AG04450 (cell line): ENCODE measurements around the gene ABLIM1. TPM values are rescaled to one million over a fixed set of nuclear protein-coding genes. Genes with fewer than 3 reads are reported as not detected.

Experiments
- CTCF ChIA-PET: fragments of 300-600, 350-600 bp; formaldehyde crosslinking; extraction: SDS; loops from one replicate; lab custom pipeline; 2022; ENCODE audit warnings: antibody characterized with exemption, inconsistent platforms; lab: Charles Lee
- POLR2A ChIA-PET: fragments of 350-600 bp; formaldehyde crosslinking; extraction: SDS; loops from one replicate; lab custom pipeline; 2021; ENCODE audit warnings: antibody characterized with exemption, inconsistent platforms; lab: Yijun Ruan, JAX
- DNase-seq: peaks from one replicate; pipeline ENCODE4 v3.0.0-alpha.2; 2011; ENCODE audit warnings: low read depth, low spot score
- H3K27ac ChIP-seq: one replicate; pipeline ENCODE4 v1.5.1; 2012; ENCODE audit warnings: low read depth, low read length, control low read depth
- H3K27me3 ChIP-seq: one replicate; pipeline ENCODE4 v1.6.0; 2012; ENCODE audit warnings: low read length; ENCODE audit not compliant: control insufficient read depth, insufficient read depth
- H3K4me3 ChIP-seq: 2 replicates; pipeline ENCODE4 v1.5.1; 2011; ENCODE audit warnings: mild to moderate bottlenecking, low read depth, low read length, control low read depth
- H3K9me3 ChIP-seq: 2 replicates; pipeline ENCODE4 v1.5.1; 2012; ENCODE audit warnings: low read length; ENCODE audit not compliant: control insufficient read depth, insufficient read depth
- polyA plus RNA-seq: library from polyadenylated mRNA; depleted of rRNA; stranded (reverse); fragments of >200 nt; gene quantifications from 2 replicates; pipeline ENCODE4 v1.2.3, GENCODE V29; 2011
- TF ChIP-seq, protein P1 (sequence below): IDR thresholded peaks from 2 replicates; pipeline ENCODE4 v1.5.1; 2011; ENCODE audit warnings: low read depth, low read length, control low read depth, inconsistent platforms

The ABLIM1 gene
- polyA plus RNA-seq, 1 experiment: 6.4 TPM

DNA sequence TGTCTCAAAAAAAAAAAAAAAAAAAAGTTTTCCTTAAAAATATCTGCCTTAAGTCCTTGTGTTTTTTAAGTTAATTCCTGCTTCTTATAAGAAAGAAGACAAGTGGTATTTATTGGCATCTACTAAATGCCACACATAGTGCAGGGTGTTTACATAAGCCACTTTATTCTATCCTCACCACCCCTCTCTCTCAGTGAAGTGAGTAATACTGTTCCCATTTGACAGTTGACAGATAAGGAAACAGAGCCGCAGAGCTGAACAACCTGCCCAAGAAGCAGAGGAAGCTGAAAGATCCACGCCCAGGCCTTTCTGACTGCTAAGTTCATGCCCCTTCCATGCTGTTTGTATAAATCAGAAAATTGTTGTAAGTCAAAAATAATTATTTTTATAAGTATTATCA is 54.1 kb downstream of the ABLIM1 start:
- DNase-seq: no peak
- Histone ChIP-seq H3K9me3 (no peaks in the 10 kb centered on the region; the same call in 1 of the 2 replicates), H3K27ac (no peak overlapping the region), H3K27me3 (no peaks in the 10 kb centered on the region), H3K4me3 (no peak overlapping the region)
- POLR2A ChIA-PET: no interaction called here
- TF ChIP-seq, protein P1, sequence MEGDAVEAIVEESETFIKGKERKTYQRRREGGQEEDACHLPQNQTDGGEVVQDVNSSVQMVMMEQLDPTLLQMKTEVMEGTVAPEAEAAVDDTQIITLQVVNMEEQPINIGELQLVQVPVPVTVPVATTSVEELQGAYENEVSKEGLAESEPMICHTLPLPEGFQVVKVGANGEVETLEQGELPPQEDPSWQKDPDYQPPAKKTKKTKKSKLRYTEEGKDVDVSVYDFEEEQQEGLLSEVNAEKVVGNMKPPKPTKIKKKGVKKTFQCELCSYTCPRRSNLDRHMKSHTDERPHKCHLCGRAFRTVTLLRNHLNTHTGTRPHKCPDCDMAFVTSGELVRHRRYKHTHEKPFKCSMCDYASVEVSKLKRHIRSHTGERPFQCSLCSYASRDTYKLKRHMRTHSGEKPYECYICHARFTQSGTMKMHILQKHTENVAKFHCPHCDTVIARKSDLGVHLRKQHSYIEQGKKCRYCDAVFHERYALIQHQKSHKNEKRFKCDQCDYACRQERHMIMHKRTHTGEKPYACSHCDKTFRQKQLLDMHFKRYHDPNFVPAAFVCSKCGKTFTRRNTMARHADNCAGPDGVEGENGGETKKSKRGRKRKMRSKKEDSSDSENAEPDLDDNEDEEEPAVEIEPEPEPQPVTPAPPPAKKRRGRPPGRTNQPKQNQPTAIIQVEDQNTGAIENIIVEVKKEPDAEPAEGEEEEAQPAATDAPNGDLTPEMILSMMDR: no peak
- CTCF ChIA-PET: no interaction called here

DNA sequence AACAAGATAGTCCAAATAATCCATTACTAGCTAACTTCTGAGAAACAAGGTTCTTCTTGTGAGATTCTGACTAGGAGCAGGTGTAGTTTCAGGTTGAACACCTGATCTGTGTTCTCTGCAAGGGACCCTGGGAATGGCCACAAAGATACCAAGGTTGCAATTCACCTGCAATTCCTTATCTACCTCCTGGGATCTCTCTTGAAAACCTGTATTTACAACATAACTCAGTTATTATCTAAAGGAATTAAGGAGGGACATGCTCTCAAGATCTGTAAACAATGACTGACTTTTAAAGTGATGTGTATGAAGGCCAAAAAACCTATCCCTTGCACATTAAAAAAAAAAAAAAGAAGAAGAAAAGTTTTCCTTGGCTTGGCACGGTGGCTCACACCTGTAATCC is 54.8 kb downstream of the ABLIM1 start:
- ChIA-PET POLR2A (no interaction called here), CTCF (no interaction called here)
- H3K4me3 ChIP-seq: no peak overlapping the region
- DNase-seq: no peak
- H3K27me3 ChIP-seq: no peaks in the 10 kb centered on the region
- TF ChIP-seq, protein P1: no peak
- no peaks in the 10 kb centered on the region; the same call in 1 of the 2 replicates for H3K9me3 ChIP-seq
- H3K27ac ChIP-seq: no peak overlapping the region

DNA sequence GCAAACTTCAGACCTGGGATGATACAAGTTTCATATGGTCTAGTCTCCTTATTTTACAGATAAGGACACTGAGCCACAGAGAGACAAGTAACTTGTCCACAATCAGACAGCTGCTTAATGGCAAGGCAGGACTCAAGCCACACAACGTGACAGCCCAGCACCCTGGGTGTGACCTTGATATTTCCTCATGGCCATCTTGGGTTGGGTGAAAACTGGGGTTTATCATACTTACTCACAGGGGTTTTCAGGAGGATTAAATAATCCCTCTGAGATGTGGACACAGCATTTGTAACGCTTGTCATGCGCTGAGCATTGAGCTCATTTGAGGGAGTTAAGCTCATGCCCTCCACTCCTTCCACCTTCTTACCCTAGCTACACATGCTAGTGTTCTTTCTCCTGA is 58.0 kb downstream of the ABLIM1 start:
- Histone ChIP-seq H3K27me3 (no peaks in the 10 kb centered on the region), H3K9me3 (no peaks in the 10 kb centered on the region), H3K27ac (no peak overlapping the region), H3K4me3 (no peak overlapping the region)
- TF ChIP-seq, protein P1: no peak
- CTCF ChIA-PET: no interaction called here
- no peak for DNase-seq
- POLR2A ChIA-PET: no interaction called here

GRCh38 chr10:114596793-114597192 is 61.3 kb downstream of the ABLIM1 start:
- no peak overlapping the region for H3K27ac ChIP-seq
- no peaks in the 10 kb centered on the region for H3K9me3 ChIP-seq
- H3K4me3 ChIP-seq: no peak overlapping the region
- TF ChIP-seq, protein P1: no peak
- DNase-seq: no peak
- ChIA-PET POLR2A (no interaction called here), CTCF (no interaction called here)
- no peaks in the 10 kb centered on the region for H3K27me3 ChIP-seq

DNA sequence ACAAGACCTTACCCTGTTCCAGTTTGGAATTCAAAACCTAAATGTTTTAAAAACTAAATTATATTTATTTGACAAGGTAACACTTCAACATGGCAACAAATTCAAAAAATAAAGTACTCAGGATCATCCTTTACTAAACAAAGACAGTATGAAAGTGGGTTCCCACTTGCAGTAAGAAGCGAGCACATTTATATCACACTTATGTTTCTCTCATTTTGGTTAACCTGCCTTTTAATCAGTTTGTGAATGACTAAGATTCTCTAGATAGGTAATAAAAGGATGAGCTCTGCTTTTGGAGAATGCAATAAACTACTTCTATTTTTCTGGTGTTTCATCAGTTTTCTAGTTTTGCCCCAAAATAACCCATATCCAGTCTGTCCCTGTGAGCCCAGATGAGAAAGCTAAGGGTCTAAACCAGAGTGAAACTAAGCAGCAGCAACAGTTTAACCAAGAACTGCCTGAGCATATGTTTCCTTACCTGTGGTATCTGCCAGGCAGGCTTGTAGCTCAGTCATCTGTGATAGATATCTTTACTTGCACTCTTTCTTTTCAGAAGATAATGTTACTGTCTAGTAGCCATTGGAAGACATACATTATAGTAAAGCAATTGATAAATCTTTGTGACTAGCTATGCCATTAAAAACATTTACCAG is 64.1 kb downstream of the ABLIM1 start:
- no peak for DNase-seq
- H3K27ac ChIP-seq: no peak overlapping the region
- H3K9me3 ChIP-seq: no peaks in the 10 kb centered on the region
- H3K4me3 ChIP-seq: no peak overlapping the region
- ChIA-PET POLR2A (interaction anchor here (0.6 kb wide), 1 partner anchor 43 kb away, joined by 6 read pairs; no protein-coding TSS in a partner anchor), CTCF (interaction anchor here (0.8 kb wide), 1 partner anchor 110 kb away, joined by 4 read pairs; no protein-coding TSS in a partner anchor)
- no peaks in the 10 kb centered on the region for H3K27me3 ChIP-seq
- TF ChIP-seq, protein P1: no peak
